Lower leg skin (tissue), 4 donors: ENCODE measurements around the gene CCDC146. TPM values are rescaled to one million over a fixed set of nuclear protein-coding genes. Genes with fewer than 3 reads are reported as not detected.
"Not testable (repeated sequence)": the region's sequence is repeated elsewhere in the genome, so short reads cannot be mapped to it uniquely, and the experiment has no call there.

Experiments used
- DNase-seq, 2 donors: peaks; one replicate each; pipeline ENCODE4 v3.0.0-alpha.2; 2019; ENCODE audit warnings: low spot score in 2 of 2
- H3K4me3 ChIP-seq: fragments of 200-600 bp; sonication (generic); 2 replicates; pipeline ENCODE4 v1.5.1; 2017; ENCODE audit warnings: mild to moderate bottlenecking, low read depth; ENCODE audit not compliant: poor library complexity, severe bottlenecking
- CTCF ChIP-seq, 3 donors: fragments of 450-650 bp; IDR thresholded peaks; one replicate each; pipeline ENCODE4 v1.5.1; 2016; ENCODE audit warnings: antibody characterized with exemption in 3 of 3, mild to moderate bottlenecking in 3 of 3, moderate library complexity in 2 of 3
- POLR2A ChIP-seq, 2 donors: fragments of 450-650 bp; IDR thresholded peaks; one replicate each; pipeline ENCODE4 v1.6.1; 2016 to 2017; ENCODE audit warnings: antibody characterized with exemption in 2 of 2, mild to moderate bottlenecking in 1 of 2, moderate library complexity in 1 of 2
- WGBS, 2 donors: methylation state at CpG; one replicate each; pipeline ENCODE4 v1.1.5; 2018; 5-methylcytosine and 5-hydroxymethylcytosine counted together
- intact Hi-C: fragments of 100-400 bp; cut with DNase I; formaldehyde crosslinking; loops from one replicate; pipeline ENCODE4 v1.15.0; 2023; ENCODE audit warnings: low total_unique reads
- total RNA-seq, 4 donors: library from RNA; depleted of rRNA; stranded (reverse); fragments of >200 nt; gene quantifications; one replicate each; pipeline ENCODE4 v1.1.0, GENCODE V29; 2016

The CCDC146 gene
- total RNA-seq, 4 donors from 2014 or later: 15.4 to 27.8 (median 20.7) TPM

DNA sequence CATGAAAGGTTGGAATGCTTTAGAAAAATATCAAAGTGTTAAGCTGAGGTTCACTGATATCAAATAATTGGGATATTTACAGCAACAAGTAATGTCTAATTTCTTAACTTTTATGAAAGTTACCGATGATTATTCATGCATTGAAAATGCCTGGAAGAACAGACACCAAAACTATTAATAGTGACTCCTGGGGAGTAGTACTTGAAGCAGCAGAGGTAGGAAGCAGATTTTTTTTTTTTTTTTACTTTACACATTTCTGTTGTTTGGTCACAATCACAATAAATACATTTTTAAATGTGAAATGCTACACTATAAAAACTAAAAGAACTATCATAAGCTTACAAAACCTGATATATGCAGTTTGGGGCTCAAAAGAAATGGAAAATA is 147.7 kb downstream of the CCDC146 start:
- 77 to 78% methylated on average over 1 of the region's 1 CpG for WGBS, 2 donors
- TF ChIP-seq CTCF (IDR thresholded peaks at IDR 0.05): no peak
- H3K4me3 ChIP-seq: no peak overlapping the region
- DNase-seq: no peak
- intact Hi-C loops: no loop called here

DNA sequence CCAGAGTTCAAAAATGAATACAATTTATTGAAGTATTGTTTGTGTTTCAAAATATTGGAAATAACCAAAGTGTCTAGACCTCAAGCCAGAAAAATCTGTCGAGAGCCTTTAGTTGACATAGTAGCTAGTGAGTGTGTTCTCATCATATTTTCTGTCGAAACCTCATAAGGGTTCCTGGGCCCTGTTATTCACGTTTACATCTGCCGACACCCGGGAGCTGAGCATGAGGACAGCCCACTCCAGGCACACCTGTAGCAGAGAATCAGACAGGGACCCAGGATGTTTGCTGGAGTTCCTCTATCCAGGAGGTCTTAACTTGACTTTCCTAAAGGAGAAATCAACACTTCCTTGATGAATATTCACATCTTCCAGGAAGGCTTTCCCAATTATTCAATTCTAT is 149.4 kb downstream of the CCDC146 start:
- H3K4me3 ChIP-seq: no peak overlapping the region
- WGBS, 2 donors: 96 to 98% methylated on average over 5 of the region's 5 CpGs
- TF ChIP-seq CTCF (IDR thresholded peaks at IDR 0.05): no peak
- no peak for TF ChIP-seq POLR2A (IDR thresholded peaks at IDR 0.05)
- intact Hi-C loops: no loop called here
- DNase-seq: no peak

DNA sequence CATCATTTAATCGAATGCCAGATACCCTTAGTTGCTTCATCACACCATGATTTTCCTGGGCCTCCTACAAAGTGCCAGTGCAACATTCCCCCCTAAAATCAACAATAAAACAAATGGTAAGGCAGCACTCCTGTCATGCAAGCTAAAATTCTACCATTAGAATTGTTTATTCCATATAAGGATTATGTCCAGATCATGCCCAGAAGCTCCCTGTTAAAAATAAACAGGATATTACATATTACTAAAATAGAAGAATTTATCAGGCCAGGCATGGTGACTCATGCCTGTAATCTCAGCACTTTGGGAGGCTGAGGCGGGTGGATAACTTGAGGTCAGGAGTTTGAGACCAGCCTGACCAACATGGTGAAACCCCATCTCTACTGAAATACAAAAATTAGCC is 153.2 kb downstream of the CCDC146 start:
- H3K4me3 ChIP-seq, DNase-seq, intact Hi-C loops: not testable (repeated sequence)
- WGBS, 2 donors: 85 to 90% methylated on average over 2 of the region's 2 CpGs

GRCh38 chr7:77276120-77276519 is 153.7 kb downstream of the CCDC146 start:
- H3K4me3 ChIP-seq: no peak overlapping the region
- intact Hi-C loops: no loop called here
- 63 to 93% methylated on average over 4 of the region's 4 CpGs for WGBS, 2 donors
- DNase-seq: no peak
- TF ChIP-seq POLR2A (IDR thresholded peaks at IDR 0.05) (no peak), CTCF (IDR thresholded peaks at IDR 0.05) (no peak)

GRCh38 chr7:77281780-77282478 is 159.5 kb downstream of the CCDC146 start:
- WGBS, 2 donors: 59 to 69% methylated on average over 3 of the region's 3 CpGs
- TF ChIP-seq POLR2A (IDR thresholded peaks at IDR 0.05) (no peak), CTCF (IDR thresholded peaks at IDR 0.05) (no peak)
- peak in 1 of 2 donors; percentile 18 for DNase-seq
- no peak overlapping the region for H3K4me3 ChIP-seq
- intact Hi-C loops: no loop called here

- WGBS, 2 donors: 26 to 29% methylated on average over 1 of the region's 1 CpG
- no peak overlapping the region for H3K4me3 ChIP-seq
- no peak for TF ChIP-seq POLR2A (IDR thresholded peaks at IDR 0.05)
- TF ChIP-seq CTCF (IDR thresholded peaks at IDR 0.05): no peak
- intact Hi-C loops: no loop called here
- DNase-seq: no peak
Measured at GRCh38 chr7:77282897-77283296, 160.5 kb downstream of the CCDC146 start.
